HepG2 (cell line): ENCODE data around the gene SF3B5. TPM values are rescaled to one million over a fixed set of nuclear protein-coding genes. Genes with fewer than 3 reads are reported as not detected.

ENCODE experiments used
- ATAC-seq: fragments of 200-7000 bp; cut with Tn5 transposase; 3 replicates; pipeline ENCODE4 v1.9.1; 2020; ENCODE audit warnings: mild to moderate bottlenecking, moderate library complexity
- BruUV-seq: library from RNA; stranded (reverse); fragments of 400-500 nt; replicated peaks from 2 replicates; lab custom pipeline; 2021; lab: Mats Ljungman, UMichigan
- CTCF ChIA-PET: fragments of 300-600 bp; formaldehyde crosslinking; extraction: SDS; loops from one replicate; lab custom pipeline; 2021; ENCODE audit warnings: low total read pairs, inconsistent platforms, low intra/inter-chr PET ratio; lab: Yijun Ruan, JAX
- POLR2A ChIA-PET: fragments of 350-600 bp; sonication (Branson Sonifier 250); formaldehyde crosslinking; loops from one replicate; lab custom pipeline; 2020; ENCODE audit warnings: antibody characterized with exemption, inconsistent platforms; lab: Yijun Ruan, JAX
- DNase-seq: peaks from one replicate; pipeline ENCODE4 v3.0.0-alpha.2; 2015; ENCODE audit warnings: low spot score
- FAIRE-seq: peaks from 3 replicates; lab custom pipeline; 2011; peaks lifted over from hg19 to GRCh38; lab: Jason Lieb, UNC
- H2AFZ ChIP-seq: one replicate; pipeline ENCODE4 v1.6.1; 2011; ENCODE audit warnings: low read length, inconsistent platforms
- H3K27ac ChIP-seq: fragments of 300-600 bp; 3 replicates; pipeline ENCODE4 v1.8.0; 2011; ENCODE audit warnings: mixed run types, mild to moderate bottlenecking, mixed read lengths, low read length, inconsistent platforms; ENCODE audit not compliant: insufficient read depth; ENCODE audit errors: extremely low read length
- H3K27me3 ChIP-seq, 2 experiments: fragments of 200-600 bp in 1 of 2; 2 replicates in 1 of 2; 3 replicates in 1 of 2; pipeline versions ENCODE4 v1.6.0 to v1.8.0; 2011; ENCODE audit warnings: low read length in 2 of 2, mild to moderate bottlenecking in 2 of 2, moderate library complexity in 2 of 2, inconsistent platforms in 1 of 2; ENCODE audit not compliant: insufficient read depth in 2 of 2, control insufficient read depth in 1 of 2
- H3K36me3 ChIP-seq, 2 experiments: fragments of 200-600 bp in 1 of 2; replicated peaks in 1 of 2; 2 replicates in 1 of 2; 3 replicates in 1 of 2; pipeline versions ENCODE4 v1.5.1 to v1.8.0; 2011; ENCODE audit warnings: low read length in 2 of 2, inconsistent platforms in 1 of 2; ENCODE audit not compliant: insufficient read depth in 2 of 2, control insufficient read depth in 1 of 2
- H3K4me1 ChIP-seq: 2 replicates; pipeline ENCODE4 v1.5.1; 2012; ENCODE audit warnings: low read length, inconsistent platforms; ENCODE audit not compliant: insufficient read depth
- H3K4me2 ChIP-seq: 2 replicates; pipeline ENCODE4 v1.6.0; 2011; ENCODE audit warnings: low read depth, low read length, inconsistent platforms
- H3K4me3 ChIP-seq, 3 experiments: fragments of 200-600 bp in 1 of 3; sonication (generic), shearing (Covaris generic) in 1 of 3; replicated peaks in 1 of 3; 2 replicates each; pipeline ENCODE4 v1.5.1; 2011 to 2016; ENCODE audit warnings: low read length in 3 of 3, inconsistent platforms in 2 of 3, low read depth in 2 of 3, mild to moderate bottlenecking in 2 of 3, control low read depth in 1 of 3, mixed read lengths in 1 of 3; ENCODE audit not compliant: insufficient read depth in 1 of 3
- H3K79me2 ChIP-seq: one replicate; pipeline ENCODE4 v1.6.1; 2011; ENCODE audit warnings: low read length, inconsistent platforms; ENCODE audit not compliant: insufficient read depth
- H3K9ac ChIP-seq: 2 replicates; pipeline ENCODE4 v1.6.0; 2011; ENCODE audit warnings: mild to moderate bottlenecking, low read depth, low read length, inconsistent platforms; ENCODE audit not compliant: insufficient read depth
- H3K9me3 ChIP-seq: 2 replicates; pipeline ENCODE4 v1.5.1; 2012; ENCODE audit warnings: mild to moderate bottlenecking, low read length
- H4K20me1 ChIP-seq: 2 replicates; pipeline ENCODE4 v1.6.0; 2011; ENCODE audit warnings: inconsistent platforms, mild to moderate bottlenecking, low read length, moderate library complexity; ENCODE audit not compliant: insufficient read depth
- AGO1 ChIP-seq: fragments of 200-400 bp; formaldehyde crosslinking; IDR thresholded peaks from 2 replicates; pipeline ENCODE4 v1.6.1; 2017; ENCODE audit warnings: mild to moderate bottlenecking, low read depth, low read length, moderate library complexity; ENCODE audit not compliant: poor library complexity, severe bottlenecking
- HNF4A ChIP-seq: sonication (generic); formaldehyde crosslinking; IDR thresholded peaks from 2 replicates; pipeline ENCODE4 v1.4.0; 2020; ENCODE audit warnings: missing genetic modification reagents
- HNRNPK ChIP-seq: fragments of 200-400 bp; formaldehyde crosslinking; IDR thresholded peaks from 2 replicates; pipeline ENCODE4 v1.6.1; 2018; ENCODE audit warnings: low read length, low read depth, moderate library complexity, mild to moderate bottlenecking; ENCODE audit not compliant: poor library complexity, severe bottlenecking
- KAT8 ChIP-seq: IDR thresholded peaks from 2 replicates; pipeline ENCODE4 v1.6.1; 2016; ENCODE audit warnings: missing genetic modification reagents, missing compliant biosample characterization
- MEIS2 ChIP-seq: sonication (generic); formaldehyde crosslinking; IDR thresholded peaks from 2 replicates; pipeline ENCODE4 v1.9.0; 2021; ENCODE audit warnings: mild to moderate bottlenecking, missing genetic modification reagents
- MIXL1 ChIP-seq: IDR thresholded peaks from 2 replicates; pipeline ENCODE4 v1.6.1; 2016
- NCOR1 ChIP-seq: fragments of 200-600 bp; sonication (generic); IDR thresholded peaks from 2 replicates; pipeline ENCODE4 v1.7.0; 2017; ENCODE audit warnings: antibody characterized with exemption, low read length, borderline replicate concordance
- NONO ChIP-seq, 2 experiments: fragments of 450-650 bp in 1 of 2; sonication (generic) in 1 of 2; formaldehyde crosslinking in 1 of 2; IDR thresholded peaks in 1 of 2; conservative IDR thresholded peaks in 1 of 2; 2 replicates each; pipeline versions ENCODE4 v1.6.1 to v1.8.0; 2017 to 2022; ENCODE audit warnings: mild to moderate bottlenecking in 1 of 2, missing genetic modification reagents in 1 of 2, moderate library complexity in 1 of 2
- STAG1 ChIP-seq: sonication (generic); formaldehyde crosslinking; IDR thresholded peaks from 2 replicates; pipeline ENCODE4 v1.4.0; 2020; ENCODE audit warnings: missing genetic modification reagents
- ZNF547 ChIP-seq: sonication (generic); formaldehyde crosslinking; IDR thresholded peaks from 2 replicates; pipeline ENCODE4 v1.5.1; 2020; ENCODE audit warnings: mild to moderate bottlenecking, missing genetic modification reagents
- ZNF562 ChIP-seq: sonication (generic); formaldehyde crosslinking; IDR thresholded peaks from 2 replicates; pipeline ENCODE4 v1.8.0; 2022; ENCODE audit warnings: missing genetic modification reagents, borderline replicate concordance
- WGBS: methylation state at CpG from one replicate; pipeline ENCODE4 v1.1.6; 2017; ENCODE audit warnings: low lambda C conversion rate; 5-methylcytosine and 5-hydroxymethylcytosine counted together
- in situ Hi-C: cut with HindIII; loops from 2 replicates; pipeline ENCODE4 v1.10.0; 2017; ENCODE audit warnings: low pct_unique_long_range_greater_than_20kb; ENCODE audit not compliant: extremely low pct_ligation_motif_present
- intact Hi-C: fragments of 100-400 bp; cut with micrococcal nuclease; formaldehyde crosslinking; loops from one replicate; pipeline ENCODE4 v1.10.0; 2022; ENCODE audit not compliant: unreplicated experiment
- polyA plus RNA-seq, 8 experiments: library from polyadenylated mRNA; depleted of rRNA in 3 of 8; stranded (reverse) in 7 of 8; unstranded in 1 of 8; fragments of >200 nt; fragmentation: Illumina TruSeq in 4 of 8; extraction: Trizol in 4 of 8; gene quantifications; 2 replicates each; pipeline versions ENCODE4 v1.2.1 to v1.2.3, GENCODE V29; 2011 to 2016; ENCODE audit warnings: low read depth in 4 of 8, missing spikeins in 1 of 8, mixed read lengths in 1 of 8; ENCODE audit not compliant: insufficient read depth in 1 of 8
- total RNA-seq, 5 experiments: library from RNA; depleted of rRNA; stranded (reverse); fragments of >200 nt; fragmentation: Illumina TruSeq; extraction: Trizol; gene quantifications; 2 replicates each; pipeline ENCODE4 v1.2.3, GENCODE V29; 2016; ENCODE audit warnings: low read depth in 1 of 5
- TF ChIP-seq, protein P1 (sequence below): sonication (generic); formaldehyde crosslinking; IDR thresholded peaks from 2 replicates; pipeline ENCODE4 v1.8.0; 2022; ENCODE audit warnings: mild to moderate bottlenecking, missing genetic modification reagents, moderate library complexity
- TF ChIP-seq, protein P2 (sequence below): sonication (generic); formaldehyde crosslinking; IDR thresholded peaks from 2 replicates; pipeline ENCODE4 v1.5.1; 2020; ENCODE audit warnings: mild to moderate bottlenecking, moderate library complexity, missing genetic modification reagents
- TF ChIP-seq, protein P3 (sequence below): sonication (generic); formaldehyde crosslinking; IDR thresholded peaks from 2 replicates; pipeline ENCODE4 v1.4.0; 2020; ENCODE audit warnings: missing genetic modification reagents, borderline replicate concordance

SF3B5 gene
- total and polyA plus RNA-seq, 2 of the 13 experiments (the other 11 are each of a cell fraction or from before 2014, with no cell fraction given): 263 to 292 TPM

DNA sequence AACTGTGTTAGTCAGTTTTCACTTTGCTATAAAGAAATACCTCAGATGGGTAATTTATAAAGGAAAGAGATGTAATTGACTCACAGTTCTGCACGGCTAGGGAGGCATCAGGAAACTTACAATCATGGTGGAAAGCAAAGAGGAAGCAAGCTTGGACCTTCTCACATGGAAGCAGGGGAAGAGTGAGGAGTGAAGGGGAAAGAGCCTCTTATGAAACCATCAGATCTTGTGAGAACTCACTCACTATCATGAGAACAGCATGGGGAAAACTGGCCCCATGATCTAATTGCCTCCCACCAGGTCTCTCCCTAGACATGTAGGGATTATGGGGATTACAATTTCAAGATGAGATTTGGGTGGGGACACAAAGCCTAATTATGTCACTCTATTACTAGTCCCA lies 46.0 kb downstream of the SF3B5 start:
- Histone ChIP-seq H3K4me3 (no peak overlapping the region), H2AFZ (no peak overlapping the region), H3K27me3 (peaks cover 0 to 7% of the 10 kb centered on the region in 2 experiments; a peak in 1 of 5 replicates), H3K4me1 (no peaks in the 10 kb centered on the region; the same call in 1 of the 2 replicates), H3K9ac (no peak overlapping the region)
- 2% methylated on average over 1 of the region's 1 CpG for WGBS
- no peak for FAIRE-seq
- DNase-seq: no peak
- no peak for ATAC-seq
- TF ChIP-seq ZNF547 (CRISPR knock-in tag): no peak
- TF ChIP-seq, protein P1, sequence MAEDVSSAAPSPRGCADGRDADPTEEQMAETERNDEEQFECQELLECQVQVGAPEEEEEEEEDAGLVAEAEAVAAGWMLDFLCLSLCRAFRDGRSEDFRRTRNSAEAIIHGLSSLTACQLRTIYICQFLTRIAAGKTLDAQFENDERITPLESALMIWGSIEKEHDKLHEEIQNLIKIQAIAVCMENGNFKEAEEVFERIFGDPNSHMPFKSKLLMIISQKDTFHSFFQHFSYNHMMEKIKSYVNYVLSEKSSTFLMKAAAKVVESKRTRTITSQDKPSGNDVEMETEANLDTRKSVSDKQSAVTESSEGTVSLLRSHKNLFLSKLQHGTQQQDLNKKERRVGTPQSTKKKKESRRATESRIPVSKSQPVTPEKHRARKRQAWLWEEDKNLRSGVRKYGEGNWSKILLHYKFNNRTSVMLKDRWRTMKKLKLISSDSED (CRISPR knock-in tag): no peak
- TF ChIP-seq MEIS2 (CRISPR knock-in tag): no peak
- TF ChIP-seq HNF4A (CRISPR knock-in tag): no peak
- TF ChIP-seq, all 625 proteins: peak for 0
- POLR2A ChIA-PET: no interaction called here
- H4K20me1 ChIP-seq: no peaks in the 10 kb centered on the region
- H3K9me3 ChIP-seq: peaks cover 9% of the 10 kb centered on the region; the same call in 1 of the 2 replicates
- CTCF ChIA-PET: no interaction called here
- in situ Hi-C loops: no loop called here
- intact Hi-C loops: no loop called here
- no peaks in the 10 kb centered on the region for H3K36me3 ChIP-seq
- no peaks in the 10 kb centered on the region for H3K79me2 ChIP-seq
- no peak overlapping the region for H3K27ac ChIP-seq
- BruUV-seq: no TSS peak
- H3K4me2 ChIP-seq: no peak overlapping the region

DNA sequence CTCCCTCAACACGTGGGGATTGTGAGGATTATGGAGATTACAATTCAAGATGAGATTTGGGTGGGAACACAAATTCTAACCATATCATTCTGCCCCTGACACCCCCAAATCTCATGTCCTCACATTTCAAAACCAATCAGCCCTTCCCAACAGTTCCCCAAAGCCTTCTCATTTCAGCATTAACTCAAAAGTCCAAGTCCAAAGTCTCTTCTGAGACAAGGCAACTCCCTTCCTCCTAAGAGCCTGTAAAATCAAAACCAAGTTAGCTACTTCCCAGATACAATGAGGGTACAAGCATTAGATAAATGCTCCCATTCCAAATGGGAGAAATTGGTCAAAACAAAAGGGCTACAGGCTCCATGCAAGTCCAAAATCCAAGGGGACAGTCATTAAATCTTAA lies 47.7 kb downstream of the SF3B5 start:
- no peak overlapping the region for H2AFZ ChIP-seq
- in situ Hi-C loops: no loop called here
- no peaks in the 10 kb centered on the region for H4K20me1 ChIP-seq
- ChIA-PET CTCF (no interaction called here), POLR2A (no interaction called here)
- no peak for ATAC-seq
- H3K4me1 ChIP-seq: no peaks in the 10 kb centered on the region
- no TSS peak for BruUV-seq
- intact Hi-C loops: no loop called here
- no peak overlapping the region for H3K27ac ChIP-seq
- 0% methylated on average over 1 of the region's 1 CpG for WGBS
- no peak overlapping the region for H3K9ac ChIP-seq
- no peaks in the 10 kb centered on the region for H3K36me3 ChIP-seq
- H3K27me3 ChIP-seq: peaks cover 0 to 7% of the 10 kb centered on the region in 2 experiments; a peak in 1 of 5 replicates
- H3K9me3 ChIP-seq: peaks cover 9% of the 10 kb centered on the region; the same call in 1 of the 2 replicates
- no peak overlapping the region for H3K4me2 ChIP-seq
- DNase-seq: no peak
- no peak for FAIRE-seq
- no peak overlapping the region for H3K4me3 ChIP-seq
- H3K79me2 ChIP-seq: no peaks in the 10 kb centered on the region
- TF ChIP-seq ZNF562 (no peak), STAG1 (CRISPR knock-in tag) (no peak), HNRNPK (no peak), AGO1 (no peak), MIXL1 (CRISPR knock-in tag) (no peak), KAT8 (no peak), NCOR1 (no peak), NONO (IDR thresholded peaks at IDR 0.05) (no peak), NONO (CRISPR knock-in tag; conservative IDR thresholded peaks at IDR 0.05) (no peak)
- TF ChIP-seq, protein P2, sequence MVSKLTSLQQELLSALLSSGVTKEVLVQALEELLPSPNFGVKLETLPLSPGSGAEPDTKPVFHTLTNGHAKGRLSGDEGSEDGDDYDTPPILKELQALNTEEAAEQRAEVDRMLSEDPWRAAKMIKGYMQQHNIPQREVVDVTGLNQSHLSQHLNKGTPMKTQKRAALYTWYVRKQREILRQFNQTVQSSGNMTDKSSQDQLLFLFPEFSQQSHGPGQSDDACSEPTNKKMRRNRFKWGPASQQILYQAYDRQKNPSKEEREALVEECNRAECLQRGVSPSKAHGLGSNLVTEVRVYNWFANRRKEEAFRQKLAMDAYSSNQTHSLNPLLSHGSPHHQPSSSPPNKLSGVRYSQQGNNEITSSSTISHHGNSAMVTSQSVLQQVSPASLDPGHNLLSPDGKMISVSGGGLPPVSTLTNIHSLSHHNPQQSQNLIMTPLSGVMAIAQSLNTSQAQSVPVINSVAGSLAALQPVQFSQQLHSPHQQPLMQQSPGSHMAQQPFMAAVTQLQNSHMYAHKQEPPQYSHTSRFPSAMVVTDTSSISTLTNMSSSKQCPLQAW (CRISPR knock-in tag): no peak
- TF ChIP-seq, protein P3, sequence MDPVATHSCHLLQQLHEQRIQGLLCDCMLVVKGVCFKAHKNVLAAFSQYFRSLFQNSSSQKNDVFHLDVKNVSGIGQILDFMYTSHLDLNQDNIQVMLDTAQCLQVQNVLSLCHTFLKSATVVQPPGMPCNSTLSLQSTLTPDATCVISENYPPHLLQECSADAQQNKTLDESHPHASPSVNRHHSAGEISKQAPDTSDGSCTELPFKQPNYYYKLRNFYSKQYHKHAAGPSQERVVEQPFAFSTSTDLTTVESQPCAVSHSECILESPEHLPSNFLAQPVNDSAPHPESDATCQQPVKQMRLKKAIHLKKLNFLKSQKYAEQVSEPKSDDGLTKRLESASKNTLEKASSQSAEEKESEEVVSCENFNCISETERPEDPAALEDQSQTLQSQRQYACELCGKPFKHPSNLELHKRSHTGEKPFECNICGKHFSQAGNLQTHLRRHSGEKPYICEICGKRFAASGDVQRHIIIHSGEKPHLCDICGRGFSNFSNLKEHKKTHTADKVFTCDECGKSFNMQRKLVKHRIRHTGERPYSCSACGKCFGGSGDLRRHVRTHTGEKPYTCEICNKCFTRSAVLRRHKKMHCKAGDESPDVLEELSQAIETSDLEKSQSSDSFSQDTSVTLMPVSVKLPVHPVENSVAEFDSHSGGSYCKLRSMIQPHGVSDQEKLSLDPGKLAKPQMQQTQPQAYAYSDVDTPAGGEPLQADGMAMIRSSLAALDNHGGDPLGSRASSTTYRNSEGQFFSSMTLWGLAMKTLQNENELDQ (CRISPR knock-in tag): no peak
